NK-92 treated with Interleukin-12 subunit alpha and Interleukin-12 subunit beta, amount 100 ng/mL, for 24 hours (cell line): ENCODE data around the gene GAS2L2.
"Not testable (repeated sequence)": the region's sequence is repeated elsewhere in the genome, so short reads cannot be mapped to it uniquely, and the experiment has no call there.

Source experiments
- DNase-seq: peaks from one replicate; lab custom pipeline; 2025; lab: John Stamatoyannopoulos, UW

Gene GAS2L2

GRCh38 chr17:35773129-35773528 lies 20.1 kb upstream of the GAS2L2 start:
- no peak for DNase-seq

DNA sequence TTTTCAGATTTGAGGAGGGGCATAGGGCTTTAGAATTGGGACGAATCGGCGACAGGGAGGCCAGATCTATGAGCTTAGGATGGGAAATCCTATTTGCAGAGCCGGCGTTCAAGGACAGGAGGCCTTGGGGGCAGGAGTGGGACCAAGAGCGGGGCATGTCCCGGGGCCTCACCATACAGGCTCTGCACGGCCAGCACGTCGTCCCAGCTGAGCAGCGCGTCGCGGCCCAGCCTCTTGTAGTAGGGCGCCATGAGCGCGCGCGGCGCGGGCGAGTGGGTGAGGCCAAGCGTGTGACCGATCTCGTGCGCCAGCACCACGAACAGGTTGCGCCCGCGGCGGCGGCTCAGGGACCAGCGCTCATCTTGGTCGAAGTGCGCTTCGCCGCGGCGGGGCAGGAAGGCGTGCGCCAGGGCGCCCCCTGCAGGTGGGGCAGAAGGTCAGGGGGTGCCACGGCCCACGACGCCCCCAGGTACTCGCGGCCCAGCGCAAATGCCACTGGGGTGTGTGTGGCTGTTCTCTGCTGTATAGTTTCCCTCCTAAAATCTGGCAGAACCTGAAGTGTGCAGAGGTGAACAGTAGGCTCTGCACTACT lies 17.0 kb upstream of the GAS2L2 start:
- no peak for DNase-seq

GRCh38 chr17:35768797-35769196 lies 15.8 kb upstream of the GAS2L2 start:
- no peak for DNase-seq

- DNase-seq = no peak
Observed at GRCh38 chr17:35766903-35767510, 14.0 kb upstream of the GAS2L2 start.

DNA sequence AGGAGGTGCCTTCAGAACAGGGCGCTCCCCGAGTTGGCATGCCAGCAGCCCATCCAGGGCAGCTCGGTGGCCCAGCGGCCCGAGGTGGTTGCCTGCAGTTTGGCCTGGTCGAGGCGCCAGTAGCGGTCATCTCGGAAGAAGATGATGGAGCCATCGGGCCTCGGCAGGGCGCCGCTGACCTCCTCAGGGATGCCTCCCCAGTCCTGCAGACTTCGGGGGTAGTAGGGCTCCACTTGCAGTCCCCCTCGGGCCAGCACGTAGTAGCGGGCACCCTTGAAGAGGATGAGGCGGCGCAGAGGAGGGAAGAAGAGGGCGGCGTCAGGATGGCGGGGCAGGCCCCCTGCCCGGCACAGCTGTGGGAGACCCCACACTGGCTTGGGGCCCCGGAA lies 13.4 kb upstream of the GAS2L2 start:
- no peak for DNase-seq

DNA sequence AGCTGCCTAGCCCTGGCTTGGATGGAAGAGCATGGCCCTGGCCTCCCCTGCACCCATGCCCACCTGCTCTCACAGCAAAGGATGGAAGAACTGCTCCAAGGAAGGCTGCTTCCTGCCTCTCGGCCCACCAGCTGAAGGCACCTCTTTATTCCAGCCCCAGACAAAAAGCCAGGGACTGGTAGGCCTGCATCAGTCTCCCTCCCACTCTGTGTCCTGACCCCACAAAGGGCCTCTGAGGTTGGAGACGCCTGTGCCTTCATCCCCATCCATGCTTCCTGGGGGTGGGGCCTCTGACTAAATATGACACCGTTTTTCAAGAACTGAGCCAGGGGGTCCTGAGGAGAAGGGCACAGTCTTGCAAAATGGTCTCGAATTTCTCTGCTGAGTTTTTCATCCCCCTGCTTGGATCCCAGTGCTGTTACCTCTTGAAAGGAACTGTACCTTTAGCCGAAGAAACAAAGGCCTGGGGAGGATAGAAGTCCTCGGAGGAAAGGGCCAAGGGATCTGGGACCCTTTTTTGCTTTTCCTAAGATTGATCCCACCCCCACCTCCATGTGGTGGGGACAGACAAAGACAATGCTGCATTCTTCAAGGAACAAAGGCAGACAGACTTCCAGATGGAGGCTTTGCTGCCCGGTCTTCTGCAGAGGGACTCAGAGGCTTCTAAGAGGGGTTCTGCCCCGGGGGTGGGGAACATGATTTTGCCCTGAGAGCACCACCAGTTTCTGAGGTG lies 12.9 kb upstream of the GAS2L2 start:
- no peak for DNase-seq

DNA sequence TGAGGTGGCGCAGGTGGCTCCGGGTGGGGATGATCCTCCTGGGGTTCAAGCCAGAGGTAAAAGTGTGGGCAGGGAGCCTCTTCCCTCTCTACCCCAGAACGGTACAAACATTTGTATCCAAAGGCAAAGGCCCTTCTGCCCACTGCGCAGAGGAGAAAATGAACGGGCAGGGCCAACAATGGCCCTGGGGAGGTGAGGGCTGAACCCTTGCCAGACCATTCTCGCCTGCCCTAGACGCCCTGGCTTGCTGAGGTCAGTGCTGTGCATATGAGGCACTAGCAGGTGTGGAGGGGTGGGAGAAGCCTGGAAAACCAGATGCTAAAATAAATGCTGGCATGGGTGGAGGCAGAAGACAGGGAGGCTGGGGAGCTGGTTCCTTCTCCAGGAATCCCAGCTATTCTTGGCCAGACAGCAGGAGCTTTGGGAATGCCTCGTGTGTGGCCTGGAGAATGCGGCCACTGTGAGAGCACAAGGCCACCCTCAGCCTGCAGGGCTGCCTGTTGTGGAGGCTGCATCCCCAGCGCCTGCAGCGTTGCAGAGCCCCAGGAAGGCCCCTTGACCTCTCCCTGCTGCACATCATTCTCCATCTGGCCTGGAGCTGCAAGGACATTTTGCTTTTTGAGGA lies 12.2 kb upstream of the GAS2L2 start:
- no peak for DNase-seq

- DNase-seq = peak; percentile 66
Observed at GRCh38 chr17:35764123-35764991, 11.3 kb upstream of the GAS2L2 start.

- DNase-seq = no peak
Observed at GRCh38 chr17:35763767-35764122, 10.7 kb upstream of the GAS2L2 start.

DNA sequence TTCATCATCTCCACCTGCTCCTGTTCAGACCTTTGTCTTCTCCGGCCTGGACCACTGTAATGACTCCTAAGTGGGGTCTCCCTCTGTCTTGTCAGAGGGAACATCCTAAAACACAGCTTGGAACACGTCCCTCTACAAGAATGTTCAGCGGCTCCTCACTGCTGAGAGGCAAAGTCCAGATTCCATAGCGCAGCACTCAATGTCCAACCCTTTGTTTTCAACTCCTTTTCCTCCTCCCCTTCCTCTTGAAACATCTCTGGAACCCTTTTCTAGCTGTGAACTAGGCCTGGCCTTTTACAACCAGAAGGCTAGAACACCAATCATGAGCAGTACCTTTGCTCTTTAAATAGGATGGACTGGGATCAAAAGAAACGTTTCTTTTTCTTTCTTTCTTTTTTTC lies 8.6 kb upstream of the GAS2L2 start:
- no peak for DNase-seq

DNA sequence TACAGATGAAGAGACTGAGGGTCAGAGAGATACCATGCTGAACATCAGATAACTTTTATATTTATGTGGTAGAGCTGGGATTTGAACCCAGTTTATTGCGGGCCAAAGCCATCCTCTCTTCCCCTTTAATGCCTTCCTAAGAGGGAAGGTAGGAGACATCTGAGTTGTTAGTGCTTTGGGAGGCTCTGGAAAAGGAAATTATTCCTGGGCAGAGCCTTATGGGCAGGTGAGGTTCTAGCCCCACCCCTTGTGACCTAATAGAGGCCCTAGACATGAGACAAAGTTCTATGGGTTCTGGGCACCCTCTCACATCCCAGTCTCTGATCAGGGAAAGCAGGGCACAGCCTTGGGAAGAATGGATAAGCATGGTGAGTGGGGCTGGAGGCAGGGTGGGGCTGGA lies 7.5 kb upstream of the GAS2L2 start, which contains the start of gene C17orf50:
TSS of gene C17orf50 (plus strand) at position 301 of the 400 bp plus-strand sequence. CDS start at position 356, 55 bp downstream.
- no peak for DNase-seq

DNA sequence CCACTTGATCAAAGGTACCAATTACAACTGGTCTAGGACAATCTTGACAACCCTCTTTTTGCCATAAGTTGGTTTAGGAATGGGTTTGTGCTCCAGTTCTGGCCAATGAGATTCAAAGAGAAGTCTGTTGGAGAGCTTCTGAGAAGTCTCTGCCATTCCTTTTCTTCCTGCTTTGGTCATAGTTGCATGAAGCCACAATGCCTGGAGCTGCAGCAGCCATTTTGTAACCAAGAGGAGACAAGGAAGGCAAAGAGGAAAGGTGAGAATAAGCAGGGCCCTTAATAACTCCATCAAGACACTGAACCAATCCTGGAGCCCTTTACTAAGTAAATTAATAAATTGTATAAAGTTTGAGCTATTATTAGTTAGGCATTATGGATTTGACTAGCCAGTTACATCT lies 4.2 kb upstream of the GAS2L2 start:
- DNase-seq = no peak

GRCh38 chr17:35752471-35752870 lies 568 bp downstream of the GAS2L2 start:
- DNase-seq = no peak

- not testable (repeated sequence) for DNase-seq
Observed at GRCh38 chr17:35751541-35751940, 1.5 kb downstream of the GAS2L2 start.

- DNase-seq = no peak
Observed at GRCh38 chr17:35750526-35751395, 2.3 kb downstream of the GAS2L2 start.

DNA sequence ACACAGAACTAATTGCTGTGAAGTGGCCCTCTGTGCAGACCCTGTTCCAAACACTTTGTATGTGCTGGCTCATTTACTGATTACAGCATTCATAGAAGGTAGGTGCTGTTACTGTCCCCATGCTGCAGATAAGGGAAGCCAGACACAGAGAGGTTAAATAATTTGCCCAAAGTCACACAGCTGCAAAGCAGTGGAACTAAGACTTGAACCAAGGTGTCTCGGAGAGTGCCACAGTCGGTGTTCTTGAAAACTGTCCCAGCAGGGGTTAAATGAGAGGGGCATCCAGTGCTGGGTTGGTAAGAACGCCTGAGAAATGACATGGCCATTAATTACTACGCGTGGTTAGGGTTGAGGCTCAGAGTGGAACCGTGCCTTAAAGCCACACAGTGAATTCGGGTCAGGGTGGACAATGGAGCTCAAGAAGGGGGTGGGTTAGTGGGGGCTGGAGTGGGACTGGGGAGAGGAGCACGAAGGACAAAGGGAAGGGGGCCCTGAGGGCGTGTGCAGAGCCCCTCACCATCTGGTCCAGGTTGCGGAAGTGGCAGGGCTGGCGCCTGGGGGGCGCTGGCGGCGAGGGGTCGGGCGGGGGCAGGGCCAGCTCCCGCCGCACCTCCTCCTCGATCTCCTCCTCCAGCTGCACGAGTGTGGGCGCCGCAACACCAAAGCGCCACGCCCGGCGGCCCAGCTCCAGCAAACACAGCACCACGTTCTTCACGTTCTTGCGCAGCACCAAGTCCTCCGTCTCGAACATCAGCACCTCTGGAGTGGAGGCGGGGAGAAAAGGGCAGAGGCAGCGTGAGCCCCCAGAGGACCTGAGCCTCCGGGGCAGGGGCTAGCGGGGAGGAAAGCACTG lies 3.3 kb downstream of the GAS2L2 start:
- no peak for DNase-seq

GRCh38 chr17:35748979-35749378 lies 4.1 kb downstream of the GAS2L2 start:
- no peak for DNase-seq

DNA sequence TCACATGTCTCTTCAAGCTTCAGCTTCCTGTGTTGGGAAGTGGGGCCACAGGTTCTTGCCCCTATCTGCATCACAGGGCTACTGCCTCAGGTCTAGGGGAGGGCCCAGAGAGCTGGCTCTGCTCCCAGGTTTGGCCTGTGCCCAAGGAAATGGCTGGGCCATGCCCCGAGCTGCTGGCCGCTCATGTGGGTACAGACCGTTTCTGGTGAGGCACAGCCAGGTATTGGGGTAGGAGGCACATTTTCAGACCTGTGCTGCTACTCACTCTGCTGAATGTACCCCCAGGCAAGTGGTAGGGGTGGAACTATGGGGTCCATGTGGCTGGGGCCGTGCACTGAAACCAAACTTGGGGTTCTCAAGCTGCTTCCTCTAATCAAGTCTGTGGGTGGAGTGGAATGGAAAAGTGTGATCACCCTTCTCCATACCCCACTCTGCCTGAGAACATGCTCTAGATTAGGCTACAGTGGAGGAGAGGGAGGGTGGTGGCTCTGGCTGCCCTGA lies 4.6 kb downstream of the GAS2L2 start:
- DNase-seq = no peak

DNA sequence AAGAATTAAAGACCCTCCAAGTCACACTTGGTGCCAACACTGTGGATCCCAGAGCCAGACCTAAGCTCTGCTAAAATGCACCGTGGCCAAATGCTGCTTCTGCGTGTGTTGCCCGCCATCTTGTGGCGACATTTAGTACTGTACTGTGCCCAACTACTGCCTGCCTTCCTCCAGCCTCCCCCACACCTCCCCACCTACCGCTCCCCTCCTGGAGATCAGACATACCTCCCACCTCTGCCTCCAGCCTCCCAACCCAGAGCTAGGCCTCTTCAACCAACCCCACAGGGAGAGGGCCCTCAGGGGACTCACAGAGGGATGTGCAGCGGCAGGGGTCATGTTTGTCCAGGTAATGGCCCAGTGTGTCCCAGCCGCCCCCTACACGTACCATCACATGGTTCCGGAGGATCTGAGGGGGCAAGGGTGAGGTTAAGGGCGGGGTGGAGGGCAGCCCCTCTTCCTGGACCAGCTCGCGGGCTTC lies 5.5 kb downstream of the GAS2L2 start:
- peak; percentile 43 for DNase-seq
